NCI-H446 treated with DMSO at 0.1 percent for 48 hours (cell line): Measurements from ENCODE around the gene ACP4.
"Not testable (repeated sequence)": the region's sequence is repeated elsewhere in the genome, so short reads cannot be mapped to it uniquely, and the experiment has no call there.

ENCODE experiments used
- DNase-seq: peaks from one replicate; lab custom pipeline; 2025; lab: John Stamatoyannopoulos, UW

The ACP4 gene

GRCh38 chr19:50777261-50777660 lies 13.0 kb upstream of the ACP4 start:
- DNase-seq: no peak

- no peak for DNase-seq
Observed at GRCh38 chr19:50777830-50778303, 12.3 kb upstream of the ACP4 start.

GRCh38 chr19:50778906-50779430 lies 11.2 kb upstream of the ACP4 start:
- no peak for DNase-seq

- no peak for DNase-seq
Observed at GRCh38 chr19:50779504-50780457, 10.4 kb upstream of the ACP4 start.

GRCh38 chr19:50780753-50781435 lies 9.3 kb upstream of the ACP4 start:
- no peak for DNase-seq

GRCh38 chr19:50783848-50784152 lies 6.4 kb upstream of the ACP4 start:
- DNase-seq: not testable (repeated sequence)

- no peak for DNase-seq
Observed at GRCh38 chr19:50784710-50785109, 5.5 kb upstream of the ACP4 start.

- DNase-seq: no peak
Observed at GRCh38 chr19:50785329-50785728, 4.9 kb upstream of the ACP4 start.

- no peak for DNase-seq
Observed at GRCh38 chr19:50790922-50791467, 780 bp downstream of the ACP4 start.

GRCh38 chr19:50791594-50792271 lies 1.5 kb downstream of the ACP4 start:
- DNase-seq: no peak

GRCh38 chr19:50792272-50793250 lies 2.3 kb downstream of the ACP4 start:
- no peak for DNase-seq

- no peak for DNase-seq
Observed at GRCh38 chr19:50793558-50794065, 3.4 kb downstream of the ACP4 start.

GRCh38 chr19:50794074-50794875 lies 4.1 kb downstream of the ACP4 start:
- no peak for DNase-seq

- DNase-seq: no peak
Observed at GRCh38 chr19:50794876-50795663, 4.9 kb downstream of the ACP4 start.

- DNase-seq: no peak
Observed at GRCh38 chr19:50795664-50796073, 5.5 kb downstream of the ACP4 start.

GRCh38 chr19:50796128-50796633 lies 6.0 kb downstream of the ACP4 start:
- DNase-seq: no peak

GRCh38 chr19:50796634-50797428 lies 6.6 kb downstream of the ACP4 start:
- DNase-seq: no peak

- no peak for DNase-seq
Observed at GRCh38 chr19:50797429-50797780, 7.2 kb downstream of the ACP4 start.
